GF-D8 (cell line): ENCODE data around the gene MT1X.
"Not testable (repeated sequence)": the region's sequence is repeated elsewhere in the genome, so short reads cannot be mapped to it uniquely, and the experiment has no call there.

Experiments used
- DNase-seq: peaks from one replicate; lab custom pipeline; 2025; lab: John Stamatoyannopoulos, UW

The MT1X gene

GRCh38 chr16:56710181-56710737, 28.0 kb downstream of the MT1X start:
- DNase-seq: no peak

GRCh38 chr16:56711862-56712261, 29.6 kb downstream of the MT1X start:
- no peak for DNase-seq

GRCh38 chr16:56713794-56714193, 31.5 kb downstream of the MT1X start:
- DNase-seq: no peak

GRCh38 chr16:56715126-56715525, 32.9 kb downstream of the MT1X start:
- DNase-seq: peak; percentile 46

- no peak for DNase-seq
These were observed 34.5 kb downstream of the MT1X start for GRCh38 chr16:56716761-56717160.

- not testable (repeated sequence) for DNase-seq
These were observed 35.3 kb downstream of the MT1X start for GRCh38 chr16:56717532-56717931.

GRCh38 chr16:56722200-56722842, 40.1 kb downstream of the MT1X start:
- DNase-seq: no peak

- no peak for DNase-seq
These were observed 41.9 kb downstream of the MT1X start for GRCh38 chr16:56724191-56724590.

- DNase-seq: no peak
These were observed 44.0 kb downstream of the MT1X start for GRCh38 chr16:56726283-56726682.

GRCh38 chr16:56726926-56727325, 44.7 kb downstream of the MT1X start:
- DNase-seq: no peak

GRCh38 chr16:56728027-56728426, 45.8 kb downstream of the MT1X start:
- no peak for DNase-seq

GRCh38 chr16:56728980-56729734, 46.9 kb downstream of the MT1X start:
- DNase-seq: peak; percentile 62

GRCh38 chr16:56729735-56730662, 47.7 kb downstream of the MT1X start, which contains the start of gene NUP93:
NUP93 (plus strand) TSS chr16:56730129; CDS start chr16:56748248, 18,119 bp downstream.
- DNase-seq: peak; percentile 78

- no peak for DNase-seq
These were observed 50.1 kb downstream of the MT1X start for GRCh38 chr16:56732366-56732765.

- no peak for DNase-seq
These were observed 50.6 kb downstream of the MT1X start for GRCh38 chr16:56732832-56733231.
